Lung (tissue), 12 donors: Measurements from ENCODE around the gene SLC7A4. TPM values are rescaled to one million over a fixed set of nuclear protein-coding genes. Genes with fewer than 3 reads are reported as not detected.

ENCODE experiments used
- ATAC-seq: fragments of 200-7000 bp; cut with Tn5 transposase; one replicate; pipeline ENCODE4 v1.9.1; 2020; ENCODE audit warnings: moderate number of reproducible peaks; ENCODE audit not compliant: insufficient read depth, low FRiP score
- DNase-seq, 3 donors: peaks; one replicate each; pipeline ENCODE4 v3.0.0-alpha.2; 2013 to 2017
- H3K27ac ChIP-seq, 2 donors: one replicate each; pipeline ENCODE4 v1.5.1; 2013; ENCODE audit warnings: mild to moderate bottlenecking in 2 of 2, moderate library complexity in 2 of 2, control low read depth in 1 of 2, inconsistent platforms in 1 of 2, low read depth in 1 of 2, low read length in 1 of 2
- H3K27me3 ChIP-seq, 3 donors: one replicate each; pipeline ENCODE4 v1.5.1; 2013; ENCODE audit warnings: low read length in 2 of 3; ENCODE audit not compliant: control insufficient read depth in 3 of 3, insufficient read depth in 3 of 3
- H3K36me3 ChIP-seq, 4 donors: one replicate each; pipeline ENCODE4 v1.5.1; 2013; ENCODE audit warnings: low read length in 4 of 4, mild to moderate bottlenecking in 1 of 4, moderate library complexity in 1 of 4; ENCODE audit not compliant: control insufficient read depth in 4 of 4, insufficient read depth in 4 of 4
- H3K4me1 ChIP-seq, 5 donors: one replicate each; pipeline ENCODE4 v1.5.1; 2013; ENCODE audit warnings: low read length in 5 of 5, mild to moderate bottlenecking in 2 of 5, moderate library complexity in 1 of 5; ENCODE audit not compliant: control insufficient read depth in 5 of 5, insufficient read depth in 5 of 5
- H3K4me3 ChIP-seq: one replicate; pipeline ENCODE4 v1.5.1; 2013; ENCODE audit warnings: mild to moderate bottlenecking, control low read depth, moderate library complexity
- H3K9ac ChIP-seq, 2 donors: one replicate each; pipeline ENCODE4 v1.5.1; 2013; ENCODE audit warnings: low read length in 2 of 2, control low read depth in 1 of 2; ENCODE audit not compliant: insufficient read depth in 1 of 2
- H3K9me3 ChIP-seq, 4 donors: one replicate each; pipeline ENCODE4 v1.5.1; 2013; ENCODE audit warnings: low read length in 3 of 4, mild to moderate bottlenecking in 1 of 4, moderate library complexity in 1 of 4; ENCODE audit not compliant: control insufficient read depth in 4 of 4, insufficient read depth in 3 of 4
- CTCF ChIP-seq: IDR thresholded peaks from 2 replicates; pipeline ENCODE4 v1.5.1; 2012; ENCODE audit warnings: mild to moderate bottlenecking; ENCODE audit errors: control extremely low read depth, extremely low read depth
- WGBS, 2 donors: extraction: QIAGEN DNeasy Blood & Tissue Kit; methylation state at CpG; one replicate each; pipeline ENCODE4 v1.1.7; 2013; 5-methylcytosine and 5-hydroxymethylcytosine counted together
- polyA plus RNA-seq, 2 donors: library from polyadenylated mRNA; stranded (reverse); fragments of 200-250 nt; gene quantifications; one replicate each; pipeline ENCODE4 v1.2.1, GENCODE V29; 2013
- total RNA-seq, 2 donors: library from RNA; depleted of rRNA in 1 of 2; stranded (reverse); fragments of >200 nt in 1 of 2; gene quantifications; one replicate each; pipeline ENCODE4 v1.2.1, GENCODE V29; 2014 to 2021
- donor health status: control.
- donor health status: control.
- donor health status: Bipolar disorder and iron deficiency.
- donor health status: healthy.
- donor health status: DM: yes; HTN: yes; CAD: no.

The SLC7A4 gene
- total and polyA plus RNA-seq, 4 donors = 0.18 to 1.1 (median 0.80) TPM

- Histone ChIP-seq H3K27me3 (no peaks in the 10 kb centered on the region), H3K9ac (no peak overlapping the region), H3K9me3 (no peaks in the 10 kb centered on the region), H3K27ac (no peak overlapping the region), H3K4me3 (no peak overlapping the region), H3K36me3 (no peaks in the 10 kb centered on the region), H3K4me1 (peaks cover 2 to 30% (median 10%) of the 10 kb centered on the region in 5 donors)
- no peak for TF ChIP-seq CTCF
- WGBS, 2 donors = 94 to 99% methylated on average over 4 of the region's 4 CpGs
- ATAC-seq (no peak), DNase-seq (no peak)
These were observed 14.0 kb downstream of the SLC7A4 start for GRCh38 chr22:21018314-21018713.

DNA sequence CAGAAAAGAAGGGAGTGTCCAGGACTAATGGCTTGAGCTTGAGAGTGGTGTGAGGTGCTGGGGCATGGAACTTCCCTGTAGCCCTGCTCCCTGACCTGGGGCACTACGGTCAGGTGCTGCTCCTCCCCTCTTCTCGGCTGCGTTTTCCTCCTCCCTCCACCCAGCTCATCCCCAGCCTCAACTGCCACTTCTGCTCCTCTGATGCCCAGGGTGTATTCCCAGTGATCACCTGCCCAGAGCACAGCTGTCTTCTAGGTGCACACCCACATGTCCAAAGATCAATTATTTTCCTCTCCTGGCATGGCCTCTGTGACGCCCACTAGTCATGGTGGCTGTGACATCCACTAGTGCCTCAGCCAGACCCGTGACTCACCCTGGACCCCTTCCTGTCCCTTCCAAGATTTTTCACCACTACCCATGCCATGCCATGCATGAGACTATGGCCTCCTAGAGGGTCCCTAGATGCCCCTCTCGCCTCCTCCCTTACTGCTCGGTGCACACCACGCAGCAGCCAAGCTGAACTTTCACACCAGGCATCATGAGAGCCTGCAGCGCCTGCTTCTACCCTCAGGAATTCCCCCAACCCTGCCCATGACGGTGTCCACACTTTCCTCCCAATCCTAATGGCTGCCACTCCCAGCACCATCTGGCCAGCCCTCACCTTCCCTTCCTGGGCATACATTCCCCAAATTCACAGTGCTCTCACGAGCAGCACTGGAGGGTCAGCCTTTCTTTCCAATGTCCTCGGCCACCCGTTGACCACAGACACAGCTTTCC, 15.5 kb downstream of the SLC7A4 start:
- no peak overlapping the region for H3K27ac ChIP-seq
- no peak overlapping the region for H3K9ac ChIP-seq
- H3K27me3 ChIP-seq = no peaks in the 10 kb centered on the region
- DNase-seq (no peak), ATAC-seq (no peak)
- no peak overlapping the region for H3K4me3 ChIP-seq
- no peak for TF ChIP-seq CTCF
- peaks cover 2 to 36% (median 10%) of the 10 kb centered on the region in 5 donors for H3K4me1 ChIP-seq
- no peaks in the 10 kb centered on the region for H3K36me3 ChIP-seq
- WGBS, 2 donors = 86 to 92% methylated on average over 13 of the region's 13 CpGs
- H3K9me3 ChIP-seq = no peaks in the 10 kb centered on the region

DNA sequence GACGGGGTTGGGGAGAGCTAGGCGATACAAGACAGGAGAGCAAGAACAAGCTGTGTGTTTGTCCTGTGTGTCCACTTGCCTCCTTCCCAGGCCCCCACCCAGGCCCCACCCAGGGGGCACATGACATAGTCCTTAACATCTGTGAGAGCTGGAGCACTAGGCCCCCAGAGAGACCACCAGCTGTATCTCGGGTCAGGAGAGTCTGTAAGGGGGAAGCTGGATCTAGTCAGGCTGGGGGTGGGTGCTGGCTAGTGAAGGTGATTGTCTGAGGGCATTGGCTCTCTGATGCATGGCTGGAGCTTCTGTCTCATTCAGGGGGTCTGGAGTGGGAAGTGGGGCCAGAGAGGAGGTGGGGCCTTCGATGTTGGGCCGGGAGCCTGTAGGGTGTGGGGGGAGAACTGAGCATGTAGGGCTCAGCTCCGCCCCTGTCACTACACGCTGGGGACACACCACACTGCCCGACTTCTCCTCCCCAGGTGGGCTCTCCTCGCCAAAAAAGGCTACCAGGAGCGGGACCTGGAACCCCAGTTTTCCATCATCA, 16.8 kb downstream of the SLC7A4 start:
- Histone ChIP-seq H3K36me3 (no peaks in the 10 kb centered on the region), H3K27me3 (no peaks in the 10 kb centered on the region), H3K4me1 (peaks cover 2 to 36% (median 10%) of the 10 kb centered on the region in 5 donors), H3K4me3 (no peak overlapping the region), H3K9ac (peak overlapping the region in 1 of 2 donors; percentile 26), H3K27ac (peak overlapping the region in 1 of 2 donors; percentile 62), H3K9me3 (no peaks in the 10 kb centered on the region)
- 64 to 79% methylated on average over 10 of the region's 10 CpGs for WGBS, 2 donors
- DNase-seq (no peak), ATAC-seq (no peak)
- TF ChIP-seq CTCF = no peak
